ENCODE results near the gene IER5. TPM values are rescaled to one million over a fixed set of nuclear protein-coding genes. Genes with fewer than 3 reads are reported as not detected.

IER5 gene
- total RNA-seq, 4 donors from 2014 or later: 10.7 to 16.7 (median 14.9) TPM

DNA sequence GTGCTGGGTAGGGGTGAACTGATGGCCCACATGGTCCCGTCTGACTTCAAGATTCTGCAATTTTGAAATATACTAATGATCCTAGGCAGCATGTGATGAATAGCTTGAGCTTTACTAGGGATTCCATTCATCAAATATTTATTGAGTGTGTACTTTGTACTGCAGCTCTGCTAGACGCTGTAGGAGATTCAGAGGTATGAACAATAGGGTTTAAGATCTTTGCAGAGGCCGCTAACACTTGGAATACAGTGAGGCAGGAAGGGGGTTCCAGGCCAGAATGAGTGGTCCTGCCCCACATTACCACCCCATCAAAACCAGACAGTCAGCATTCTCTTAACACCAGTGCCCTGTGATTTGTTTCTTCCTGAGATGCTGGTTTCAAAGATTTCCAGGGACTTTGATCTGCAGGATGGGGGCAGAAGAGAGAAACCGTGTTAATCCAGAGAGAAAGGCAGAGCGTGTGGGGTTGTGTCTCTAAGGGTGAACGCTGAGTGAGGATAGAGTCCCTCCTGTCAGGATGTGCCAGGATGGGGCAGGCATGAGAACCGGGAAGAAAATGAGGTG is 19.9 kb downstream of the IER5 start:
- TF ChIP-seq EP300 (IDR thresholded peaks at IDR 0.05) (no peak), POLR2AphosphoS5 (IDR thresholded peaks at IDR 0.05) (no peak), POLR2A (IDR thresholded peaks at IDR 0.05) (no peak)
- TF ChIP-seq, protein P1, sequence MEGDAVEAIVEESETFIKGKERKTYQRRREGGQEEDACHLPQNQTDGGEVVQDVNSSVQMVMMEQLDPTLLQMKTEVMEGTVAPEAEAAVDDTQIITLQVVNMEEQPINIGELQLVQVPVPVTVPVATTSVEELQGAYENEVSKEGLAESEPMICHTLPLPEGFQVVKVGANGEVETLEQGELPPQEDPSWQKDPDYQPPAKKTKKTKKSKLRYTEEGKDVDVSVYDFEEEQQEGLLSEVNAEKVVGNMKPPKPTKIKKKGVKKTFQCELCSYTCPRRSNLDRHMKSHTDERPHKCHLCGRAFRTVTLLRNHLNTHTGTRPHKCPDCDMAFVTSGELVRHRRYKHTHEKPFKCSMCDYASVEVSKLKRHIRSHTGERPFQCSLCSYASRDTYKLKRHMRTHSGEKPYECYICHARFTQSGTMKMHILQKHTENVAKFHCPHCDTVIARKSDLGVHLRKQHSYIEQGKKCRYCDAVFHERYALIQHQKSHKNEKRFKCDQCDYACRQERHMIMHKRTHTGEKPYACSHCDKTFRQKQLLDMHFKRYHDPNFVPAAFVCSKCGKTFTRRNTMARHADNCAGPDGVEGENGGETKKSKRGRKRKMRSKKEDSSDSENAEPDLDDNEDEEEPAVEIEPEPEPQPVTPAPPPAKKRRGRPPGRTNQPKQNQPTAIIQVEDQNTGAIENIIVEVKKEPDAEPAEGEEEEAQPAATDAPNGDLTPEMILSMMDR (IDR thresholded peaks at IDR 0.05): no peak
- no peak overlapping the region for H3K4me3 ChIP-seq
- H3K27ac ChIP-seq: no peak overlapping the region
- no peaks in the 10 kb centered on the region for H3K27me3 ChIP-seq
- no peaks in the 10 kb centered on the region for H3K36me3 ChIP-seq
- WGBS, 2 donors (ENCODE audit: low coverage in 1 of 2): 90 to 100% methylated on average over 2 to 3 of the region's 7 CpGs
- H3K4me1 ChIP-seq: peaks cover 0 to 43% (median 10%) of the 10 kb centered on the region in 3 donors
- no peaks in the 10 kb centered on the region for H3K9me3 ChIP-seq
- ATAC-seq: no peak

DNA sequence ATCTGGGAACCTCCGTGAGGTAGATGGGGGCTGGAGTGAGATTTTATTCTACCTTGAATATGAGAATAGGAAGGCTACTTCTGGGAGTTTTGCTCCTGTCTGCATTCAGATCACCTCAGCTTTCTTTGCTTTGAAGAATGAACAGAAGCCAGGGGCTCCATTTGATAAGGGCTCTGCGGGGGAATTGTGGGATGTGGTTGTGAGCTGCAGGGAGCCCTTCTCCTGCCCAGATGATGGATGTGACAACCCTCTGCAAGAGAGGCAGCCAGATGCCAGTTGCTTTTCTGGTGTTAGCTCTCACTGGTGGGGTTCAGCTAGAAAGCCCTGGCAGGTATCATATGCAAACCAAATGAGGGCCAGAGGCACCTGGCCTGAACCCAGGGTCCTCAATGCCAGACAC is 21.5 kb downstream of the IER5 start:
- Histone ChIP-seq H3K36me3 (no peaks in the 10 kb centered on the region), H3K27ac (no peak overlapping the region), H3K9me3 (no peaks in the 10 kb centered on the region), H3K4me1 (peaks cover 0 to 31% (median 4%) of the 10 kb centered on the region in 3 donors), H3K27me3 (no peaks in the 10 kb centered on the region), H3K4me3 (no peak overlapping the region)
- 60% methylated on average over 1 of the region's 2 CpGs; no CpG with 5 or more reads in 1 of the 2 donors for WGBS, 2 donors (ENCODE audit: low coverage in 1 of 2)
- TF ChIP-seq POLR2AphosphoS5 (IDR thresholded peaks at IDR 0.05): no peak
- no peak for TF ChIP-seq EP300 (IDR thresholded peaks at IDR 0.05)
- TF ChIP-seq, protein P1 (IDR thresholded peaks at IDR 0.05): no peak
- TF ChIP-seq POLR2A (IDR thresholded peaks at IDR 0.05): no peak
- ATAC-seq: no peak

DNA sequence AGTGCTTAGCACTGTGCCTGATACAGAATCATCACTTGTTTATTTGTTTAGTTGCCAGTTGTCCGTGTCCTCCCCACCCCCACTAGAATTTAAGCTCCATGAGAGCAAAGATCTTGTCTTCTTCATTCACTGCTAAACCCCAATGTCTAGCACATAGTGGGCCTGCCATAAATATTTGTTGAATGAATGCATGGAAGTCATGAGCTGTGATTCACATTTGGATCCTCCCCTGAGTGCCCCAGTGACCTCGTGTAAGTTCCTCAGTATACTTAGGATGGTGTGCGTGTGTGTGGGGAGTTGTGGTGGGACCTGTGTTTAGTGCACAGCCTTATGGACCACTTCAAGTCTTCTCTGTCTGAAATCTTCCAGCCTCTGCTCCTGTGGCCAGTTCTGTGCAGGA is 23.1 kb downstream of the IER5 start:
- no peak overlapping the region for H3K4me3 ChIP-seq
- 79 to 100% methylated on average over 2 of the region's 3 CpGs for WGBS, 2 donors (ENCODE audit: low coverage in 1 of 2)
- H3K4me1 ChIP-seq: peaks cover 0 to 23% (median 0%) of the 10 kb centered on the region in 3 donors
- H3K36me3 ChIP-seq: no peaks in the 10 kb centered on the region
- H3K27ac ChIP-seq: peak overlapping the region in 2 of 4 donors; percentile 47 to 58
- ATAC-seq: no peak
- no peaks in the 10 kb centered on the region for H3K9me3 ChIP-seq
- no peaks in the 10 kb centered on the region for H3K27me3 ChIP-seq
- TF ChIP-seq EP300 (IDR thresholded peaks at IDR 0.05): no peak

DNA sequence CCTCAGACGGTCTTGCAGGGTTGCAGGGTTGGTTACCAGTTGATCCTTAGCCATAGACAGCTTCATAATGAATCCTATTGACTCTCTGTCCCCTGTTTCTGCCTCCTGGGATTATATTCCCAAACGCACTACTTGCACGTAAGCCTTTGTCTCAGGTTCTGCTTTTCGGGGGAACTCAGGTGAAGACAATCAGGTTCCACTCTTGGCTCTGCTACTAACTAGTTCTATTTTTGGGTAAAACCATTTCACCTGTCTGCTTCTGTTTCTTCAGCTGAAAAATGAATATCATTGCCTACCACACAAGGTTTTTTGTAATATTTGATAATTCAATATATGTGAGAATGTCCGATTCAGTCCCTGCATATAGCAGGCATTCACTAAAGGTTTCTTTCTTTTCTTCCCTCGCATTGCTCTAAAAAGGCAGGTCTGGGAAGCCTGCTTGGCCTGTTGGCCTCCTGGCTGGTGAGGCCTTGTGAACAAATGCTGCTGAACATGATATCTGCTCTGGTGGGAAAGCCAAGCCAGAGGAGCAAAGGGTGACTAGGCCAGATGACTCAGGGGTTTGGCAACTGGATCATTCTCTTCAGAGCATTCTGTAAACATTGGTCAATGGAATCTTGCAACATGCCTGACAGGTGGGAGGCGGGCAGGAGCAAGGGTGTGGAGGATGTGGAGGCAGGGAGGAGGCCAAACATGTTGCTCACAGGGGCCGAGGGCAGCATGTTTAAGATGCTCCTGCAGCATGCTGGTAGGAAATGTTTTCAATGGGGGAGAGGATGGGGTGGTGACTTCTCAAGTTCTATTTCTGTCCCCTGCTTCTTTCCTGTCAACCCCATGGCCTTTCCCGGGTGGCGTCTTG is 23.8 kb downstream of the IER5 start:
- Histone ChIP-seq H3K4me3 (no peak overlapping the region), H3K9me3 (no peaks in the 10 kb centered on the region), H3K36me3 (no peaks in the 10 kb centered on the region), H3K27me3 (no peaks in the 10 kb centered on the region), H3K27ac (peak overlapping the region in 3 of 4 donors; percentile 14 to 58 (median 47)), H3K4me1 (peaks cover 0 to 23% (median 0%) of the 10 kb centered on the region in 3 donors)
- TF ChIP-seq, protein P1 (IDR thresholded peaks at IDR 0.05): no peak
- peak; percentile 95 for TF ChIP-seq POLR2AphosphoS5 (IDR thresholded peaks at IDR 0.05)
- peak; percentile 95 for ATAC-seq
- WGBS, 2 donors (ENCODE audit: low coverage in 1 of 2): 48 to 74% methylated on average over 9 of the region's 10 CpGs

DNA sequence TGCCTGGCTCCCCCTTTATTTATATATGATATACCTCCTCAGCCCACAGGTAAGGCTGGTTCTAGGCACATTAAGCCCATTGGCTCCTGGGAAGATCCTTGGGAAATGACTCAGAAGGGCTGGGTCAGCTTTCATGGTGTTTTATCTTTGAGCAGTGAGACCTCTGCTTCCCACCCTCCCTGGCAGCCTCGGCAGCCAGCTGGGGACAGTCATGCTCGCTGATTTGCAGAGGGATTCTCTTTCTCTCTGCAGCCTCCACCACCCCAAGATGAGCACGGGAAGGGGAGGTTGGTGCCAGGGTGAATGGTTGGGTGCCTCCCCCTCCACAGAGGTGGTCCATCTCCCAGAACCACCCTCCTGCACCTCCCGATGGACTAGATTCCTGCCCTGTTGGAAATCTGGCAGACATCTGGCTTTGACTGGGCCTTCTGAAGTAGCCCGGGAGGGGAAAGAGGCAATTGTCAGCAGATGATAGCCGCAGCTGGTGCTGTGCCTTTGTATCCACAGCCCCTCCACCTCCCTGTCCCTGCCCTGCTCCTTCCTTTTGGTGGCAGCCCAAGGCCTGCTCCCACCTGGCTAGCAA is 24.6 kb downstream of the IER5 start:
- Histone ChIP-seq H3K36me3 (no peaks in the 10 kb centered on the region), H3K4me1 (peaks cover 0 to 23% (median 0%) of the 10 kb centered on the region in 3 donors), H3K9me3 (no peaks in the 10 kb centered on the region), H3K4me3 (no peak overlapping the region), H3K27me3 (no peaks in the 10 kb centered on the region), H3K27ac (peak overlapping the region in 3 of 4 donors; percentile 12 to 58 (median 47))
- no peak for ATAC-seq
- no peak for TF ChIP-seq POLR2A (IDR thresholded peaks at IDR 0.05)
- no peak for TF ChIP-seq POLR2AphosphoS5 (IDR thresholded peaks at IDR 0.05)
- TF ChIP-seq EP300 (IDR thresholded peaks at IDR 0.05): no peak
- TF ChIP-seq, protein P1 (IDR thresholded peaks at IDR 0.05): no peak
- WGBS, 2 donors (ENCODE audit: low coverage in 1 of 2): 55 to 67% methylated on average over 2 to 5 of the region's 6 CpGs

All from gastroesophageal sphincter (tissue), 4 donors.